SK-N-SH treated with all-trans-retinoic acid at 6 μM for 48 hours (cell line): ENCODE data around the gene DDIAS.
"Not testable (repeated sequence)": the region's sequence is repeated elsewhere in the genome, so short reads cannot be mapped to it uniquely, and the experiment has no call there.

ENCODE experiments used
- BACH2 ChIP-seq: fragments of 250-450 bp; sonication (Bioruptor Pico); IDR thresholded peaks from 2 replicates; pipeline ENCODE4 v1.9.0; 2021; ENCODE audit warnings: mild to moderate bottlenecking, borderline replicate concordance
- CREB5 ChIP-seq: fragments of 250-450 bp; sonication (Bioruptor Pico); IDR thresholded peaks from 2 replicates; pipeline ENCODE4 v1.5.1; 2020; ENCODE audit warnings: low read depth, mild to moderate bottlenecking, moderate library complexity
- CSDC2 ChIP-seq: fragments of 250-450 bp; sonication (Bioruptor Pico); IDR thresholded peaks from 2 replicates; pipeline ENCODE4 v1.5.0; 2020; ENCODE audit warnings: mild to moderate bottlenecking, moderate library complexity
- ESRRG ChIP-seq: fragments of 250-450 bp; sonication (Bioruptor Pico); IDR thresholded peaks from 2 replicates; pipeline ENCODE4 v1.6.1; 2021; ENCODE audit warnings: mild to moderate bottlenecking
- GLIS3 ChIP-seq: fragments of 250-450 bp; sonication (Bioruptor Pico); IDR thresholded peaks from 2 replicates; pipeline ENCODE4 v1.5.0; 2020; ENCODE audit warnings: mild to moderate bottlenecking, moderate library complexity
- PATZ1 ChIP-seq: fragments of 250-450 bp; sonication (Bioruptor Pico); IDR thresholded peaks from 2 replicates; pipeline ENCODE4 v1.8.0; 2020; ENCODE audit warnings: mild to moderate bottlenecking, moderate library complexity, borderline replicate concordance
- POU6F1 ChIP-seq: fragments of 250-450 bp; sonication (Bioruptor Pico); IDR thresholded peaks from 2 replicates; pipeline ENCODE4 v1.8.0; 2021; ENCODE audit warnings: low read depth, mild to moderate bottlenecking, moderate library complexity, borderline replicate concordance
- SNAI2 ChIP-seq: fragments of 250-450 bp; sonication (Bioruptor Pico); IDR thresholded peaks from 2 replicates; pipeline ENCODE4 v1.5.0; 2020; ENCODE audit warnings: mild to moderate bottlenecking, moderate library complexity
- TSHZ2 ChIP-seq: fragments of 250-450 bp; sonication (Bioruptor Pico); IDR thresholded peaks from 2 replicates; pipeline ENCODE4 v1.5.0; 2020; ENCODE audit warnings: mild to moderate bottlenecking, moderate library complexity
- ZC3H10 ChIP-seq: fragments of 250-450 bp; sonication (Bioruptor Pico); IDR thresholded peaks from 2 replicates; pipeline ENCODE4 v1.5.1; 2021; ENCODE audit warnings: mild to moderate bottlenecking, moderate library complexity

DNA sequence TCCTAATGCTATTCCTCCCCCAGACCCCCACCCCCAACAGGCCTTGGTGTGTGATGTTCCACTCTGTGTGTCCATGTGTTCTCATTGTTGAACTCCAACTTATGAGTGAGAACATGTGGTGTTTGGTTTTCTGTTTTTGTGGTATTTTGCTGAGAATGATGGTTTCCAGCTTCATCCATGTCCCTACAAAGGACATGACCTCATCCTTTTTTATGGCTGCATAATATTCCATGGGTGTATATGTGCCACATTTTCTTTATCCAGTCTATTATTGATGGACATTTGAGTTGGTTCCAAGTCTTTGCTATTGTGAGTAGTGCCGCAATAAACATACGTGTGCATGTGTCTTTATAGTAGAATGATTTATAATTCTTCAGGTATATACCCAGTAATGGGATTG, 49.0 kb downstream of the DDIAS start:
- TF ChIP-seq PATZ1 (CRISPR knock-in tag); GLIS3 (CRISPR knock-in tag); POU6F1 (CRISPR knock-in tag); ZC3H10 (CRISPR knock-in tag); CSDC2; ESRRG (CRISPR knock-in tag); CREB5 (CRISPR knock-in tag); SNAI2 (CRISPR knock-in tag); TSHZ2 (CRISPR knock-in tag); BACH2 (CRISPR knock-in tag): not testable (repeated sequence)
